GM19324 (cell line): Measurements from ENCODE around the gene FPGT.
"Not testable (repeated sequence)": the region's sequence is repeated elsewhere in the genome, so short reads cannot be mapped to it uniquely, and the experiment has no call there.

ENCODE experiments used
- ATAC-seq: cut with Tn5 transposase; IDR thresholded peaks from one replicate; pipeline ENCODE4 v1.9.1; 2021; ENCODE audit warnings: mild to moderate bottlenecking, moderate library complexity; ENCODE audit not compliant: unreplicated experiment, low FRiP score

Gene FPGT

DNA sequence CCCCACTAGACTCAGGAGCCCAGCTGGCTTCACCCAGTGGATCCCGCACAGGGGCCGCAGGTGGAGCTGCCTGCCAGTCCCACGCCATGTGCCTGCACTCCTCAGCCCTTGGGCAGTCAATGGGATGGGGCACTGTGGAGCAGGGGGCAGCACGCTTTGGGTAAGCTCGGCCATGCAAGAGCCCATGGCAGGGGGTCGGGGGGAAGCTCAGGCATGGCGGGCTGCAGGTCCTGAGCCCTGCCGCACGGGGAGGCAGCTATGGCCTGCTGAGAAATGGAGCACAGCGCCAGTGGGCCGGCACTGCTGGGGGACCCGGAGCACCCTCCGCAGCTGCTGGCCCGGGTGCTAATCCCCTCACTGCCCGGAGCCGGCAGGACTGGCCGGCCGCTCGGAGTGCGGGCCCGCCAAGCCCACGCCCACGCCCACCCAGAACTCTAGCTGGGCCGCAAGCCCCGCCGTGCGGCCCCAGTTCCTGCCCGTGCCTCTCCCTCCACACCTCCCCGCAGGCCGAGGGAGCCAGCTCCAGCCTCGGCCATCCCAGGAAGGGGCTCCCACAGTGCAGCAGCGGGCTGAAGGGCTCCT, 55.3 kb downstream of the FPGT start:
- not testable (repeated sequence) for ATAC-seq
